Measurements from ENCODE around the gene CCL22. TPM values are rescaled to one million over a fixed set of nuclear protein-coding genes. Genes with fewer than 3 reads are reported as not detected.

The CCL22 gene
- polyA plus RNA-seq, 1 donor from 2014 or later: not detected

DNA sequence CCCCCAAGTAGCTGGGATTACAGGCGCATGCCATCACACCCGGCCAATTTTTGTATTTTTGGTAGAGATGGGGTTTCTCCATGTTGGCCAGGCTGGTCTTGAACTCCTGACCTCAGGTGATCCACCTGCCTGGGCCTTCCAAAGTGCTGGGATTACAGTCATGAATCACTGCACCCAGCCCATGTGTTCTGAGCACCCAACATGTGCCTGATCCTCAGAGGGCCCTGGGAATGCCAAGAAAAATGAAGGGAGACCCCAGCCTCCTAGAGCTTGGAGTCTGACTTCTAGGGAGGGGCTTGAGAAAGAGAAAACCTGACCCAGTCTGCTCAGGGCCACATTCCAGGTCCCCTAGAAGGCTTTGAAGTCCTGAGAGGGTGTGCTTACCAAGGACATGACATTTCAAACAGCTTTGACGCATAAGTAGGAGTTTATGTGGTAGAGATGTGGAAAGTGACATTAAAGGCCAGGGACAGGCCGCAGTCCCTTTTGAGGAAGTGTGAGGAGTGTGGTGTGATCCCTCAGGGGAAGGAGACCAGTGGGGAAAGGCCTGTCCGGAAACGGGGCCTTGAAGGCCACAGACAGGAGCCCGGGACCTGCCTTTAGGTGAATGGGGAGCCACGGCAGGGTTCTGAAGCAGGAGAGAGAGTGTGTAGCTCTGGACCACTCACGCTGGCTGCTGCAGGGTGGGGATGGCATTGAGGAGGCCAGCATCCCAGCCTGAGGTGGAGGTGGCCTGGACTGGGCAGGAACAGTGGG is 1.1 kb upstream of the CCL22 start:
- Histone ChIP-seq H3K9ac (ENCODE audit: low read length) (no peak overlapping the region), H3K4me2 (ENCODE audit: low read length) (no peak overlapping the region), H3K27me3 (ENCODE audit: insufficient read depth, low read depth, low read length) (no peaks in the 10 kb centered on the region), H3K27ac (ENCODE audit: low read length) (no peak overlapping the region), H4K20me1 (ENCODE audit: insufficient read depth) (no peaks in the 10 kb centered on the region), H3F3A (ENCODE audit: insufficient read depth, low read length, poor library complexity, severe bottlenecking) (no peaks in the 10 kb centered on the region), H3K4me3 (ENCODE audit: low read length) (no peak overlapping the region), H3K9me3 (ENCODE audit: low read length) (no peaks in the 10 kb centered on the region), H3K79me2 (replicated peaks; ENCODE audit: insufficient read depth, low read length) (no peaks in the 10 kb centered on the region), H3K36me3 (ENCODE audit: insufficient read depth, low read length) (no peaks in the 10 kb centered on the region), H2AFZ (ENCODE audit: low read depth, low read length) (no peak overlapping the region), H3K9me2 (ENCODE audit: insufficient read depth, low read length) (no peaks in the 10 kb centered on the region)
- TF ChIP-seq POLR2AphosphoS5 (IDR thresholded peaks at IDR 0.05) (no peak), RAD21 (conservative IDR thresholded peaks at IDR 0.05) (no peak), MXI1 (conservative IDR thresholded peaks at IDR 0.05; ENCODE audit: poor library complexity, severe bottlenecking) (no peak), TAF1 (IDR thresholded peaks at IDR 0.05; ENCODE audit: low read depth) (no peak), EP300 (conservative IDR thresholded peaks at IDR 0.05; ENCODE audit: poor library complexity, severe bottlenecking) (no peak), EZH2 (IDR thresholded peaks at IDR 0.05; ENCODE audit: borderline replicate concordance, insufficient read depth, low read length, poor library complexity, severe bottlenecking) (no peak), SMC3 (conservative IDR thresholded peaks at IDR 0.05; ENCODE audit: poor library complexity) (no peak)
- TF ChIP-seq, protein P1, sequence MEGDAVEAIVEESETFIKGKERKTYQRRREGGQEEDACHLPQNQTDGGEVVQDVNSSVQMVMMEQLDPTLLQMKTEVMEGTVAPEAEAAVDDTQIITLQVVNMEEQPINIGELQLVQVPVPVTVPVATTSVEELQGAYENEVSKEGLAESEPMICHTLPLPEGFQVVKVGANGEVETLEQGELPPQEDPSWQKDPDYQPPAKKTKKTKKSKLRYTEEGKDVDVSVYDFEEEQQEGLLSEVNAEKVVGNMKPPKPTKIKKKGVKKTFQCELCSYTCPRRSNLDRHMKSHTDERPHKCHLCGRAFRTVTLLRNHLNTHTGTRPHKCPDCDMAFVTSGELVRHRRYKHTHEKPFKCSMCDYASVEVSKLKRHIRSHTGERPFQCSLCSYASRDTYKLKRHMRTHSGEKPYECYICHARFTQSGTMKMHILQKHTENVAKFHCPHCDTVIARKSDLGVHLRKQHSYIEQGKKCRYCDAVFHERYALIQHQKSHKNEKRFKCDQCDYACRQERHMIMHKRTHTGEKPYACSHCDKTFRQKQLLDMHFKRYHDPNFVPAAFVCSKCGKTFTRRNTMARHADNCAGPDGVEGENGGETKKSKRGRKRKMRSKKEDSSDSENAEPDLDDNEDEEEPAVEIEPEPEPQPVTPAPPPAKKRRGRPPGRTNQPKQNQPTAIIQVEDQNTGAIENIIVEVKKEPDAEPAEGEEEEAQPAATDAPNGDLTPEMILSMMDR (IDR thresholded peaks at IDR 0.05; ENCODE audit: poor library complexity, severe bottlenecking): no peak
- TF ChIP-seq, protein P2, sequence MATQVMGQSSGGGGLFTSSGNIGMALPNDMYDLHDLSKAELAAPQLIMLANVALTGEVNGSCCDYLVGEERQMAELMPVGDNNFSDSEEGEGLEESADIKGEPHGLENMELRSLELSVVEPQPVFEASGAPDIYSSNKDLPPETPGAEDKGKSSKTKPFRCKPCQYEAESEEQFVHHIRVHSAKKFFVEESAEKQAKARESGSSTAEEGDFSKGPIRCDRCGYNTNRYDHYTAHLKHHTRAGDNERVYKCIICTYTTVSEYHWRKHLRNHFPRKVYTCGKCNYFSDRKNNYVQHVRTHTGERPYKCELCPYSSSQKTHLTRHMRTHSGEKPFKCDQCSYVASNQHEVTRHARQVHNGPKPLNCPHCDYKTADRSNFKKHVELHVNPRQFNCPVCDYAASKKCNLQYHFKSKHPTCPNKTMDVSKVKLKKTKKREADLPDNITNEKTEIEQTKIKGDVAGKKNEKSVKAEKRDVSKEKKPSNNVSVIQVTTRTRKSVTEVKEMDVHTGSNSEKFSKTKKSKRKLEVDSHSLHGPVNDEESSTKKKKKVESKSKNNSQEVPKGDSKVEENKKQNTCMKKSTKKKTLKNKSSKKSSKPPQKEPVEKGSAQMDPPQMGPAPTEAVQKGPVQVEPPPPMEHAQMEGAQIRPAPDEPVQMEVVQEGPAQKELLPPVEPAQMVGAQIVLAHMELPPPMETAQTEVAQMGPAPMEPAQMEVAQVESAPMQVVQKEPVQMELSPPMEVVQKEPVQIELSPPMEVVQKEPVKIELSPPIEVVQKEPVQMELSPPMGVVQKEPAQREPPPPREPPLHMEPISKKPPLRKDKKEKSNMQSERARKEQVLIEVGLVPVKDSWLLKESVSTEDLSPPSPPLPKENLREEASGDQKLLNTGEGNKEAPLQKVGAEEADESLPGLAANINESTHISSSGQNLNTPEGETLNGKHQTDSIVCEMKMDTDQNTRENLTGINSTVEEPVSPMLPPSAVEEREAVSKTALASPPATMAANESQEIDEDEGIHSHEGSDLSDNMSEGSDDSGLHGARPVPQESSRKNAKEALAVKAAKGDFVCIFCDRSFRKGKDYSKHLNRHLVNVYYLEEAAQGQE (IDR thresholded peaks at IDR 0.05; ENCODE audit: borderline replicate concordance): no peak

DNA sequence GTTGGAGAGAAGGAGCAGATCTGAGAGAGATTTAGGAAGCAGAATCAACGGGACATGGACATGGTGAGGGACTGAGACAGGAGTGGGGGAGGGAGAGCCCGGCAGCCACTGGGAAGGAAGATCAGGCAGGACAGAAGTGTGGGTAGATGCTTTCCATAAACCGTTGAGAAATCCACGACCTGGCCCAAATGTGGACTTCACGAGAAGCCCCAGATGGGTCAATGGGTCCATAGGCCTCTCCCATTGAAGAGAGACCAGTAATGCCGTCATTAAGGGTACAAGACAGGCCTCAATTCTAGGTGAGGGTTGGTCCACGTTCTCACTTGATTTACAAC is 530 bp upstream of the CCL22 start:
- Histone ChIP-seq H3K9me2 (ENCODE audit: insufficient read depth, low read length) (no peaks in the 10 kb centered on the region), H2AFZ (ENCODE audit: low read depth, low read length) (no peak overlapping the region), H3K4me2 (ENCODE audit: low read length) (no peak overlapping the region), H3F3A (ENCODE audit: insufficient read depth, low read length, poor library complexity, severe bottlenecking) (no peaks in the 10 kb centered on the region), H4K20me1 (ENCODE audit: insufficient read depth) (no peaks in the 10 kb centered on the region), H3K36me3 (ENCODE audit: insufficient read depth, low read length) (no peaks in the 10 kb centered on the region), H3K27me3 (ENCODE audit: insufficient read depth, low read depth, low read length) (no peaks in the 10 kb centered on the region), H3K27ac (ENCODE audit: low read length) (no peak overlapping the region), H3K9me3 (ENCODE audit: low read length) (no peaks in the 10 kb centered on the region), H3K4me3 (ENCODE audit: low read length) (no peak overlapping the region), H3K79me2 (replicated peaks; ENCODE audit: insufficient read depth, low read length) (no peaks in the 10 kb centered on the region), H3K9ac (ENCODE audit: low read length) (no peak overlapping the region)
- TF ChIP-seq EP300 (conservative IDR thresholded peaks at IDR 0.05; ENCODE audit: poor library complexity, severe bottlenecking) (no peak), POLR2AphosphoS5 (IDR thresholded peaks at IDR 0.05) (no peak), RAD21 (conservative IDR thresholded peaks at IDR 0.05) (no peak), SMC3 (conservative IDR thresholded peaks at IDR 0.05; ENCODE audit: poor library complexity) (no peak), MXI1 (conservative IDR thresholded peaks at IDR 0.05; ENCODE audit: poor library complexity, severe bottlenecking) (no peak), EZH2 (IDR thresholded peaks at IDR 0.05; ENCODE audit: borderline replicate concordance, insufficient read depth, low read length, poor library complexity, severe bottlenecking) (no peak), TAF1 (IDR thresholded peaks at IDR 0.05; ENCODE audit: low read depth) (no peak)
- TF ChIP-seq, protein P2 (IDR thresholded peaks at IDR 0.05; ENCODE audit: borderline replicate concordance): no peak
- TF ChIP-seq, protein P1 (IDR thresholded peaks at IDR 0.05; ENCODE audit: poor library complexity, severe bottlenecking): no peak
